HG03354 (cell line): ENCODE results near the gene RTF2.
A peak's percentile ranks its signal among the peaks of the same experiment; 100 is the strongest.

Experiments
- ATAC-seq: cut with Tn5 transposase; IDR thresholded peaks from one replicate; pipeline ENCODE4 v1.9.1; 2021; ENCODE audit warnings: mild to moderate bottlenecking; ENCODE audit not compliant: unreplicated experiment, poor library complexity, severe bottlenecking

RTF2 gene

DNA sequence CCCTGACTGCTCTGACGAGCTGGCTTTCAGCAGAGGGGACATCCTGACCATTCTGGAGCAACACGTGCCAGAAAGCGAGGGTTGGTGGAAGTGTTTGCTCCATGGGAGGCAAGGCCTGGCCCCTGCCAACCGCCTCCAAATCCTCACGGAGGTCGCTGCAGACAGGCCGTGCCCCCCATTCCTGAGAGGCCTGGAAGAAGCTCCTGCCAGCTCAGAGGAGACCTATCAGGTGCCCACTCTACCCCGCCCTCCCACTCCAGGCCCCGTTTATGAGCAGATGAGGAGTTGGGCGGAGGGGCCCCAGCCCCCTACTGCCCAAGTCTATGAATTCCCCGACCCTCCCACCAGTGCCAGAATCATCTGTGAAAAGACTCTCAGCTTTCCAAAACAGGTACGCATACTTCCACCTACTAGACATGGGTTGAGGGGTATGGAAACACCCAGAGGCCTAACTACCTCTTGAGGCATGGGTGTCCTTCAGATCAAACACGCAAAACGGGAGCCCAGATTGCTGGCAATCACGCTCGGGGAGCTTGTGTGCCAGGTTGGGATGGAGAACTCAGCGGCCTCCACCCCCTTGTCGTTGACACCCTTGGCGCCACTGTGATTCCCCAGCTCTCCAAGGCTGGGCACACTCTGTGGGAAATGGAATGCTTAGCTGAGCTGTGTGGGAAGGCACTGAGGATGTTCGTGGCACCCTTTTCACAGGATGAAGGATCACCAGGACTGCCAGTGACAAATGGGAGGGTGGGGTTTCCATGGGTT lies 31.0 kb upstream of the RTF2 start:
- no peak for ATAC-seq

DNA sequence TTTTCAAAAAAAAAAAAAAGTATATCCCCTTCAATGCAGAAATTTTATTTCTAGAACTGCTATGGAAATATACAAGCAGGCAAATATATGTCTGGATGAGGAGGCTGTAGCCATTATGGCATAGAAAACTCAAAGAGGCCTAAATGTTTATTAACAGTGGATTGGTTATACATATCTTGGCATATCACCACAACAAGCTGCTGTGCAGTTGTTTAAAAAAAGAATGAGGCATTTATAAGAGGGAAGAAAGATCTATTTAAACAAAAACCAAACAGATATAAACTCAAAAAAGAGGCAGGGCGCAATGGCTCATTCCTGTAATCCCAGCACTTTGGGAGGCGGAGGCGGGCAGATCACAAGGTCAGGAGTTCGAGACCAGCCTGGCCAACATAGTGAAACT lies 30.1 kb upstream of the RTF2 start:
- ATAC-seq, result no peak

DNA sequence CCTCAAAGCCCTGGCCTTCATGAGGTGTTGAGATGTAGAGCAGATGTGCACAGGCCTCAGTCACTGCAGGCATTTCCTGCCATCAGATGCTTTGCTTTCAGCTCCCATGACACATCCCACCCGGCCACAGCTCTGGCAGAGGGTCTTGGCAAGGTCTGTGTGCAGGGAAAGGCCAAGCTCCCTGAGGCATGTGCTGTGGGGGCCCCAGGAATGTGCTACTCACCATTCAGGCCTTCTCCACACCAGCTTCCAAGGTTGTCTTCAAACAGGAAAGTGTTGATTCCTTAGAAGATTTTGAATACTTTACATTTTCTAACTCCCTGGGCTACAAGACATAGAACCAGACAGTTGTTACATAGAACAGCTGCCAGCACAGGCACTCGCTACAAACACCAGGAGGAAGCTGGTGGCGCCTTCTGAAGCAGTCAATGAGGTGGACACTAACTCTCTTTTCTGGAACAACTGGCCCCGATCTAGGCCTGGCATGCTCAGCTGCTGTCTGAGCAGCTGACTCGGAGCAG lies 28.6 kb upstream of the RTF2 start:
- ATAC-seq, result no peak

DNA sequence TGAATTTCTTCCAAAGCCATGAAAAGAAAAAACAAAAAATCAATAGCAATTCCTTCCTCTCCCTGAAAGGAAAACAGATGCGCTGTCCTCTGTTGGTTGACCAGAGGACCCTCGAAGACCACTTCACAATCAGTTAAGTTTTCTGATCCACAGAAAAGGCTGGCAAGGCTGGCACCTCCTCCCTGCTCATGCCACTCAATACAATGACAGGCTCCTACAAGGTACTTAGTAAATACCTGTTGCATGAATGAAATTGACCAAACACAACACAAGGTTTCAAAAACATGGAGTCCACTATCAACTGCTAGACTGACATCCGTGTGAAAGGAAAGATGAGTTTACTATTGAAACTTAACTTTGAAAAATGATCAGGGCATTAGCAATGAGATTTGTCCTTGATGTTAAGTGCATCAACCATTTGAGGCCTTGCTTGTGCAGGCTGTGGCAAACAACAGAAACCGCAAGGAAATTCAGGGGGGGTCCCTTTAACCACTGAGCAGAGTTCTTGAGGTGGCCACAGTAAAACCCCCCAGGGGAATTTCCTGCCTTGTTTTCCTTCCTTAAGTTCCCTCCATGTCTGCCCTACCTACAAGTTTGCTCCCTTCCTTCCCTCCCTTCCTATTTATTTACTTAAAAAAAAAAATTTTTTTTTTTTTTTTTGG lies 27.9 kb upstream of the RTF2 start:
- ATAC-seq, result peak; percentile 65

DNA sequence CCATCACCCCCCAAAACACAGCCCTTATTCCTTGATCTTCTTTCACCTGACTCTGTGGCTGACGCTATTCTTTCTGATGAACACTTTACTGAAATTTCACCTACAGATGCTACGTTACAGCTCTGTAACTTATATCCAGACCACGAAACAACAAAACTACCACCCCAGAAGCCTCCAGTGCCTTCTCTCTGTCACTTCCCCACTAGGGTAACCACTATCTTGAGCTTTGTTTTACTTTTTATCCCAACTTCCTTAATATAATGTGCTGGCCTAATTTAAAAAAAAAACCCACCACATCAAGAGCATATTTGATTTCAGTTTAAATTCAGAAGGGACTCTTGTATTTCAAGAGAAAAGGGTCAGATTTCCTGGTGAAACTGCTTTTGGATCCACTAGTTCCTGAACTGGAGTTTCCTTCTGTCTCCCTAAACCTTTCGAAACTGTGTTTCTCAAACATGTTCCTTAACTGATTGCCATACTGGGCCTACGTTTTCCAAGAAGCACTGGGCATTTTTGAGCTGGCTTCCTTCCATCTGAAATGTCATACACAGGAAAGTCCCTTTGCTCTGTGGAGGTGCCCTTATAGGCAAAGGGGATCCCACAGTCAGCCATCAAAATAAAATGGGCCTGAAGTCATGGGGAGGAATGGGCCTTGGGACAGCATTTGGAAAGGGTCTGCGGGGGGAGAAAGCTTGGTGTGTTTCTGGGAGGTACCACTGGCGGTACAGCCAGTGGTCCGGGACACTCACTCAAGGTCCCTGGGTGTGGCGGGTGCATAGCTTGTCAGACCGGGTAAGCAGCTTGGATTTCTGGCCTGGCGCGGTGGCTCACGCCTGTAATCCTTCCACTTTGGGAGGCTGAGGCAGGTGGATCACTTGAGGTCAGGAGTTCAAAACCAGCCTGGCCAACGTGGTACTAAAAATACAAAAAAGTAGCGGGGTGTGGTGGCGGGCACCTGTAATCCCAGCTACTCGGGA lies 25.8 kb upstream of the RTF2 start:
- ATAC-seq, result no peak

DNA sequence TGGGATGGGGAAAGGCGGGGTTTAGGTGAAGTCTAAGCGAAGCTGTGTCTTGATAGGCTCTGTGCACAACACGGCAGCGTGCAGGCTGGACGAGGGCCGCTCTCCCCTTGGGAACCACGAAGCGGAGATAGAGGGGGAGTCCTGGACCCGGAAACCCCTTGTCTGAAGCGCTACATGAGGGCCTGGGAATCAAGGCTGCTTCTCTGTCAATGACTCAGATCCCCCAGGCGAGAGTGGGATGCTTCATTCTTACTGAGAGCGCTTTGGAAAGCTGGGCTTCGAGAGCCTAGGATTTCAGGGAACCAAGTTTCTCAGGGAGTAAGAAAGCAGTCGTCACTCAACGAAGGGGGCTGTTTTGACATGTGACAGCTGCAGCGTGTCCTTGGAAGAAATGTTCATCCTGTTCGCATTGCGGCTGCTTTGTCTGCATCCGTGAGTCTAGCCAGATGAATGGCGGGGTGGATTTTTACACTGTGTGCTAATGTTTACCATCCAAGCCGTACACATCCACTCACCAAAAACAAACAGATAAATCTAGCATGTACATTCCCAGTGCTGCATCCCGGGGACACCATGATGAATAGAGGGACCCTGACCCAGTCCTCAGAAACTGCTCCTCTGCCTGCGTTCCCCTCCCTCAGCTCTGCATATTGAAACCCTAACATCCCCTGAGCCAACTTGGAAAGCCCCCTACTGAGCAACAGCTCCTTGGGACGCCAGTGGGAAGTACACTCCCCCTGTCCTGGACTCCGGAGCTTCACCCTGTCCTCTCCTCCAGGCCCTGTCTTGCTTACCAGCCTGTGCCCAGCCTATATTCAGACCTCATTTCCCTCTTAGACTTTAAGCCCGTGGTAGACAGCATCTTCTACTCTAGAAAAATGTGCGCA lies 24.5 kb upstream of the RTF2 start:
- no peak for ATAC-seq

DNA sequence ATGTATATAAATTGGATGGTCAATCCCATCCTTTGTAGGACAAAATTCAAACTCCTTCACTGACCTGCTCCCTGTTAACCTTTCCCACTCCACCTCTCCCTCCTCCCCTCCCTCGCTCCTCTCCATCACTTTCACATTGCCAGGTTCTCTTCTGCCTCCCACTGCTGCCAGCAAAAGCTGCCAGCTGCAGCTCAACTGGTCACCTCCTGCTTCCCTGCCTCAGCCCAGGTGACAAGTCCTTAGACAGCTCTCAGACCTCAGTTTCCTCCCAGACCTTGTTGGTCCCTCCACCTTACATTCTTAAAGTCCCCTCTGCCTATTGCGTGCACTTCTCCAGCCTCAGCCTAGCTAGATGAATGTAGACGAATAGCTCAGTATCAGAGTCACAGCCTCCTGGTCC lies 23.3 kb upstream of the RTF2 start:
- ATAC-seq, result no peak

DNA sequence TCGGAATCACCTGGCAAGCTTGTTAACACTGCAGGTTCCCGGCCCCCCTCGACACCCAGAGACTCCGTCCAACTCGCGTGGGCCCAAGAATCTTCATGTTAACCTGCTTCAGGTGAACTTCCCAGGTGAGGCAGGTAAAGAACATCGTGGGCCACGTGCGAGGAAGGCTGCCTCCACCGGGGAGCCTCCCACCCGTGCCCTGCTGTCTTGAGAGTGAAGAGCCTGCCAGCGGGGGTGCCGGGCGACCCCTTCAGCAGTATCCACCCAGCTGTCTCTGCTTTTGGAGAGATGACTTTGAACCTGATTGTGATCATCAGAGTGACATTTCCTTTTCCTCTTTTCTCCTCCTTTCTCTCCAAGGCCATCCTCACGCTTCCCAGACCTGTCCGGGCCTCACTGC lies 22.9 kb upstream of the RTF2 start:
- ATAC-seq, result no peak

DNA sequence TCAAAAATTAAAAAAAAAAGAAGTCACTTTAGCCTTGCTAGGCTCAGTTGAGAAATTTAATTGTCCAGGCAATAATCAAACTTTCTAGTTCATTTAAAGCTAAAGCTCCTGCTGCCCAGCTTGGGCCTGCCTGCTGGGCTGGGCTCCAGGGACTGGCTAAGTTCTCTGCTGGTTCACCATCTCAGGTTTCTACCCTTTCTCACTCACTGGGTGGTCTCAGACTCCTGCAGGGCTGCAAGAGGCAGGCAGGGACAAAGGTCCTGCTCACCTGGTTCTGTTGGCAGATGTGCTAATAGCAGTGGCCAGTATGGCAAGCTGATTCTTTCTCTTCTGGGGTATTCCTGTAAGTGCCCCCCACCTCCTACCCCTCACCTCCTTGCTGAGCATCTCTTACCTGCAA lies 21.2 kb upstream of the RTF2 start:
- ATAC-seq, result no peak

DNA sequence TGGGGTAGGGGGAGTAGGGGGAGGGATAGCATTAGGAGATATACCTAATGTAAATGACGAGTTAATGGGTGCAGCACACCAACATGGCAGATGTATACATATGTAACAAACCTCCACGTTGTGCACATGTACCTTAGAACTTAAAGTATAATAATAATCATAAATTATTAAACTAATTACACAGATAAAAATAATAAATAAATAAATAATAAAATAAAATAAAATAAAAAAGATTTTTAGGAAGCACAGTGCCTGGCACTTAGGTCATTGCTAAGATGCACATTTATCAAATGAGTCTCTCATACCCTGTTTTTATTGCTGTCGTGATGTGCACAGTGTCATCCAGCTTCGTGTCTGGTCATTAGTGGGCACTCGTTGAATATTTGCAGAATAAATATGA lies 19.0 kb upstream of the RTF2 start:
- ATAC-seq, result no peak

DNA sequence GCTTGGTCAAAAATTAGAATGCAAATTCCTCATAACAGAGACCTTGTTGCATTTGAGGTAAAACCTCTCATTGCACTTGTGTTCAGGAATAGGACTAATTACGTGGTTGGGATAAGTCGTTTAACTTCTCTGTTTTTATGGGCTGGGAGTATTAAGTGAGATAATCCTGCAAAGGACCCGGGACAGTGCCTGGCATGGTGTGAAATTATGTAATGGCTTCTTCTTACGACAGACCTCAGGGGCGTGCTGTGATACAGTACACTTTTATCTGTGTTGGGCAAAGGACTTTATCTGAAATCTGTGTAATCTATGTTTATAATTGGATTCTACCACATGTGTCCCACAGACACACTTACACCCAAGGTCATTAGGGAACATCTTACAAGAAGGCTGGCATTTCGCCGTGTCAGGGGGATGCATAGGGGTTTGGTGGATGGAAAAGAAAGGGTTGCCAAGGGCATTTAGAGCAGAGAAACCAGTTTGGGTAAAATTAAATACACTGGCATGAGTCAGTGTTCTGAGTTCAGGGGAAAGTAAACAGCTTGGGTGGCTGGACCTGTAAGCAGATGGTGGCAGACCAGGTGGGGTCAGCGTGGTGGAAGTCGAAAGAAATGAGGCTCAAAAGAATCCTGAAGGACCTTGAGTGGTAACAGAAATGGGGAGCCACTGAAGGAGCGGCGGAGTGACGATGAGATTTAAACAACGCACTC lies 17.2 kb upstream of the RTF2 start:
- no peak for ATAC-seq

DNA sequence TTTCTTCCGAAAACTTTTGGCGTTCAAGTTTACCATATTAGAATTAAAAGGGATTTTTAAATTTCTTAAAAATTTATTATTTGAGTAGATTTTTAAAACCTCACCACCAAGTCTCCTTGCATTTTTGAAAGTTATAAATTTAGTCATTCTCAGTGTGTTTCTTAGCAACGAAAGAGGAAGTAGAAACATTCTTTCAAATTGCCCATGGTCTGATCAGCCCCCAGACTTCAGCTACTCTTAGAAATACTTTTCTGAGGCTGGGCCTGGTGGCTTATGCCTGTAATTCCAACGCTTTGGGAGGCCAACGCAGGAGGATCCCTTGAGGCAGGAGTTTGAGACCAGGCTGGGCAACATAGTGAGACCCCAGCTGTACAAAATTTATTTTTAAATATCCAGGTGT lies 15.1 kb upstream of the RTF2 start:
- ATAC-seq, result peak; percentile 86

DNA sequence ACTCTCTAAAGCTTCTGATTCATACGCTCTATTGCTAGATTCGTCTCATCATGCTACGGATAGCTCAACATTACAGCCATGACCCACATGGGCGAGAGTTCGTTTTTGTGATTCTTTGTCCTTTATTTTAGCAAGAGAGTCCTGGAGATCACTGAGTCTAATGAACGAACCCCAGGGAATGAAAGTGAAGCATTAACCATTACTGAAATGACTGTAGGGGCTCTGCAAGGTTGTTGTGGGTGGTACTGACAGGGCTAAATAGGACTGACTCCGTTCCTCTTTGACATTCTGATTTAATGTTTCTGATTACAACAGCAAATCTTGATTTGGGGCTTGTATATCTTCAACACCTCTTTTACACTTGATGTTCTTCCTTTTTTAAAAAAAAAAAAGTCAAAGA lies 13.7 kb upstream of the RTF2 start:
- peak; percentile 79 for ATAC-seq

DNA sequence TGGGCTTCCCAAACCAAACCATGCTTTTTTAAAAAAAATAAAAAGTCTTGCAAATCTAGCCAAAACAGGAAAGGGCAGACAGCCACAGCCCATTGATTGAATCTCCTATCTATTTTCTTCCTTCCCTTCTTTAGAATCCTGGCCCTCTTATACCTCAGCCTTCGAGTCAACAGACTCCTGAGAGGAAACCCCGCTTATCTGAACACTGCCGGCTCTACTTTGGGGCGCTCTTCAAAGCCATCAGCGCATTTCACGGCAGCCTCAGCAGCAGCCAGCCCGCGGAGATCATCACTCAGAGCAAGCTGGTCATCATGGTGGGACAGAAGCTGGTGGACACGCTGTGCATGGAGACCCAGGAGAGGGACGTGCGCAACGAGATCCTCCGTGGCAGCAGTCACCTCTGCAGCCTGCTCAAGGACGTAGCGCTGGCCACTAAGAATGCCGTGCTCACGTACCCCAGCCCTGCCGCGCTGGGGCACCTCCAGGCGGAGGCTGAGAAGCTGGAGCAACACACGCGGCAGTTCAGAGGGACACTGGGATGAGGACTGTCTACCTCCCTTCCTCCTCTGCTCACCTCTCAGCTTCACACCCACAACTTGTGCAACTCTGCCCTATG lies 10.1 kb upstream of the RTF2 start:
- ATAC-seq, result no peak

DNA sequence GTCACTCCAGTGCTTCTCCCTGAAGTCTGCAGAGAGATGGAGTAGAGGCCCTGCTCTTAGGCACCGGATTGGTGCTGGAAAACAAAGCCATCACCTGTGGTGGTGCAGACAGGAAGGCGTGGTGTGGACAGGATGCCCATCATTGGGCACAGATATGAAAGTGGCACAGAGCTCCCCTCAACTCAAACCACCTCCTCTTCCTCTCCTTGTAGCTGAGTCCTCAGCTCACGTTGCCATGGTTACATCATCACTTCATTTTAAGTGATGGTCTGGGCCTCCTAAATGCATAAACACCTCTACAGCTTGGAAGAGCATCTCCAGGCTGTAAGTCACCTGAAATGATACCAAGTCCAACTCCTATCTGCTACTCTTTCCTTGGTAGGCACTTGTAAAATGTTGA lies 8.0 kb upstream of the RTF2 start:
- peak; percentile 53 for ATAC-seq

DNA sequence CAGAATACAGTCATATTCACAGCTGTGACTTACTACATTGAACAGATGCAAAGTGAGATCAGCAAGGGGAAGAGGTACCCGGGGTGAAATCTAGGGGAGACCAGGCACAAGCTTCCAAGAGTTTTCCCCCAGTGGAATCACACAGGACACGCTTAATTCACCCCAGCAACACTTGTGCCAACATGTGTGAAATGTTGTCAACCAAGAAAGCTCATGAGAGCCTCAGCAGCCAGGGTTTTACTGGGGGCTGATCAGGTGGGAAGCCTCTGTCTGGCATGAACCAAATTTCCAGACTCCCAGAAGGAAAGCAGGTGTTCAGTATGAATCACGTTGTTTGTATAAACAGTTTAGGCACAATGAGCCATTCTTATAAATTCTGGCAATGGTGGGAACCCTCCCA lies 6.9 kb upstream of the RTF2 start:
- ATAC-seq, result no peak

DNA sequence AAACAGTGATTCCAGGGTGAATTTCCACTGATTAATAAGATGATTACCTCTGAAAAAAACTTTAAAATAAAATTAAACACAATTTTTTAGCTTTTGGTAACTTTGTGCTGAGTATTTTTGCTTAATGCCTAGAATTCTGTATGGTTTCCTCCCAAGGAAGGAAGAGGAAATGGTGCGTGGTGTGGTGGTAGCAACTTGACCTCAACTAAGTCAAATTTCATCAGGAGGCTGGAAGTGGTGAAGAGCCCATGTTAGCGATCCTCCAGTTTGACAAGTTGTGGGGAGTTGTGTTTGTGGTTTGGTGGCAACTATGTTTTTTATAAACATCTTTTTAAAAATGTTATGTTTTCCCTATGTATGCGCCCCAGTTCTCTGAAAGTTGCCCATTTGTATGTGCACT lies 5.0 kb upstream of the RTF2 start:
- ATAC-seq, result no peak

DNA sequence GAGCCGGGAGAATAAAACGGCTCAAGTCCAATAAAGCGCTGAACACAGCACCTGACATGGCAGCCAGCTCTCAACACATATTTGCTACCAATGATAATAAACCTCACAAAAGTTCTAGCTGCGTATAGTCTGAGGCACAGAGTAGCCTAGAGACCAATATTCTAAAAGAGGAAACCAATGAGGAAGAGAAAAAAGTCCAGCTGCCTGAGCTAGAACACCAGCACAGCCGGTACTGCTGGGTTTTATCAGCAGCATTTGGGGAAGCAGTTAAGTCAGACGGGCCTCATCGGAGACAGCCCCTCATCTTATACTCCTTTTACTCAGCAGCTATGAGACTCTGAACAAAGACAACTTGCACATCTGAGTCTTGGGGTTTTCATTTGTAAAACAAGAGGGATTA lies 2.4 kb upstream of the RTF2 start:
- ATAC-seq, result no peak
